Stimulated activated CD4-positive, alpha-beta T cell treated with anti-CD3 and anti-CD28 coated beads, Interleukin-4, amount 100 ng/mL, for 48 hours (primary cell): ENCODE results near the gene TTLL5.
"Not testable (repeated sequence)": the region's sequence is repeated elsewhere in the genome, so short reads cannot be mapped to it uniquely, and the experiment has no call there.

Source experiments
- DNase-seq, 2 donors: peaks; one replicate each; pipeline ENCODE4 v3.0.0-alpha.2; 2020; ENCODE audit warnings: low read depth in 2 of 2

TTLL5 gene

DNA sequence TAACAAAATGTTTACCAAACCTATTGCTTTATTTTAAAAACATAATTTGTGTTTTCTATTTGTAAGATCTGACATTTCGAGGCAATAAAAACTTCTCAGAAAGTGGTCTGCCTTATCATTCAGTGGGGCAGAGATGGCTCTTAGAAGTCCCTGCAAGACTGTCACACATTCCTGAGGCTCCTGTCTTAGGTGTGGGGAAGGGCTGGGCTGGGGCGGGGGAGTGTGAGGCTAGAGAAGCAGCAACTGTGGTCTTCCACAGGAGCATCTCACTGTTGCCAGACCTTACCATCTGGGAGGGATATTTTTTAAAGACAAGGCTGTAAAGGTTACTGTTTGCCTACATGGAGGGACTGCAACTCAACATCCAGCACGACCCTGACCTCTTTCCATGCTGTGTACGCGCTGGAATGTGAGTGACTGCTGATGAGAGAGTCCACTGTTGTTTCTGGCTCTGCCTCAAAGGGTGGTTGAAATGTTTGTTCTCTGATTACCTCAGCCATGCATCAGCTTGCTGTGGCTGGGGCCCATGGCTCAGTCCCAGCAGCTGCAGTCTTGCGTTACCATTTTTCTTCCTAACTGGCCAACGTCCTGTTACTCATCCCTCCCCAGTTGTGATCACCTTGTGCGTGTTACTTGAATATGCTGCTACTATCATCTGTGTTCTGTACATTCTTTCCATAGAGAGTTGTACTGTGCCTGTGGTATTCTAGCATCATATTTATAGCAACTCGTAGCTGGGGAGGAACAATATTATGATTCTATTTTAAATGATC is 12.8 kb upstream of the TTLL5 start:
- no peak for DNase-seq

DNA sequence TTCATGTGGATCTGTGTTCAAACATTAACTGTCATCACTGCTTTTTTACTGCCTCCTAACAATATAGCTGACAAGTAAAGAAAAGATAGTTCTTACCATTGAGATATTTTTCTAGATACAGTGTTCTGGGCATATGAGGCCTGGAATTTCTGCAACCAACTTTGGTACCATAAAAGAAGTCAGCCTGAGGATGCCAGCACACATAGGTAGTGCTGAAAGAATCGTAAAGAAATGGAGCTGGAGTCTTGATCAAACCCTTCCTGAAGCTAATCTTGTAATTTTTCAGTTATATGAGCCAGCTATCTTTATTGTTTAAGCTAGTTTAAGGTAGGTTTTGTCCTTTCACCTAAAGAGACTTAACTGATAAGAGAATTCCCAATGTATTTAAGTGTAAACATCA is 11.7 kb upstream of the TTLL5 start:
- DNase-seq, result no peak

DNA sequence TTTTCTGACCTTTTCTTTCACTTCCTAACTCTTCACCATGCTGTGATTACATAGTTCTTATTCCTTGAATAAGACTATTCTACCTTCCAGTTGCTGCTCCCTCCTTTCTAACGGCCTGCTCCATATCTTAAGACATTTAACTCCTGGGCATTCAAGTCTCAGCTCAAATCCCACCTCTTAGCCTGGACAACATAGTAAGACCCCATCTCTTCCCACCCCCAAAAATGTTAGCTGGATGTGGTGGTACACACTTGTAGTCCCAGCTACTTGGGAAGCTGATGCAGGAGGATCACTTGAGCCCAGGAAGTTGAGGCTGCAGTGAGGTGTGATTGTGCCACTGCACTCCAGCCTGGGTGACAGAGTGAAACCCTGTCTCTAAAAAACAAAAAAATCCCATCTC is 11.3 kb upstream of the TTLL5 start:
- no peak for DNase-seq

DNA sequence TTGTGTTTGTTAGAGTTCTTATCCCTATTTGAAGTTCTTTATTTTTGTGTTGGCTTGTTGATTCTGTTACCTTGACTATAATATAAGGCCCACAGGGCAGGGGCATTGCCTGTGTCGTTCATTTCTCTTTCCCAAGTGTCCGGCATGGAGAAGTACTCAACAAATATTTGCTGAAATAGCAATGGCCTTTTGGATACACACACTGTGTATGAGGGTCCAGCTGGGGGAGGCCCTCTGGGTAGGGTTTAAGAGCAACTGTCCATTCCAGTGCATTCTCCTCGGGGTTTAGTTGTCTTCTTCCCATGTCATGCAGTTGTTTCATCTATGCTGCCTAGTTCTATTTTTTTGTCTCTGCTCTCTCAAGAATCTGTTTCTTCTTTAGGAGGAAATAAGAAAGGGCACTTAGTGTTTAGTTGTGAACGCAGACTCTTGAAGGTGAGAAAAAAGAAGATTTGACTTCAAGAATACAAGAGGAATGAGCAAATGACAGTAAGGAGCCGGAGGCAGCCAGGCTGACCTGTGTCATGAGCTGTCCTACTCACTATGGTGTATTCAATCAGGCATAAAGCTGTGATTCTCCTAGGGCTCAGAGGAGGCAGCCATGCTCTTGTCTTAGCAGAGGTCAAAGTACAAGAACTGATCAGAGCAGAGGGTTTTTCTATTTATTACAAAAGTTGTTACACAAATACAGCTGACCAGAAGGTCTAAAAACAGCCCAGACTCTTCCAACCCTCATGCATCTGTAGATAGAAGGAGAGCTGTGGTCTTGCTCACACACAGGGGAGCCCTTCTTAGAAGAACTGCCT is 10.6 kb upstream of the TTLL5 start:
- DNase-seq, result no peak

DNA sequence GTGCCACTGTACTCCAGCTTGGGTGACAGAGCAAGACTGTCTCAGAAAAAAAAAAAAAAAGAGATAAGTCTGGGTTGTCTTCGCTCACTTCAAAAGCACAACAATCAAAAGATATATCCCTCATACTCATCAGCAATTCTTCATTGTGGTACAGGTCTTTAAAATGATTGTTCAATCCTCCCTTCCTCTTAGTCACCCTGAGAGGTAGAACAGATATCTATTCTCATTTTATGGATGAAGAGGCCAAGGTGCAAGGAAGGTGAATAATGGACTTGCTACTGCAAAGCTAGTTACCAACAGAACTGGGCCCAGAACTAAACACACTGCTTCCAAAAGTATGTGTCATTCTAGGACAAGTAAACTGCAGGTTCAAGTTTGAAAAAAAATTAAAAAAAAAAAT is 7.5 kb upstream of the TTLL5 start:
- DNase-seq, result no peak

DNA sequence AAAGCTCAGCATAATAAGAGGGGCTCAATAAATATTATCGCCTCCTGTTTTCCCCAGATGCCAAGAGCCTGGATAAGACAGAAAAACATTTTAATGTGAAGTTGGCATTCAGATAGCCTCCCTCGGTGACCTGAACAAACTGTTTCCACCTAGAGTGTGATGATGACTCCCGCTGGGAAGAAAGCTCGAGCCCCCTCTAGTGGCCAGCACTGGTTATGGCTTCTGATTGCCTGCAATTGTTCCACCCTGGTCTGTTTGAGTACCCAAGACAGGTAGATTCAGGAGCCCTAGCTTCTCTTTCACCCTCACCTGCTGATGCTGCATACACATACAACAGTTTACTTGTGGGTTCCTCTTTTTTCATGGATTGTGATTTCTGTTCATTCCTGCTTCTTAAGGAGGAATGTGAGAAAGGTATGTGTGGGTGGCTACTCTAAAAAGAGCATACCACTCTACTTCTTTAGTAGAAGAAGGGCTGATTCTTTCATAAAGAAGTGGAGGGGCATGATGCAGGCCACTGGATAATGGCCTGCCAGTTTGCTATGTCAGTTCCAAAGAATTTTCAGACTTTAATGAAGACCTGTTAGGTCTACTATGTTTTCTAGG is 6.8 kb upstream of the TTLL5 start:
- DNase-seq, result peak; percentile 71 to 78

DNA sequence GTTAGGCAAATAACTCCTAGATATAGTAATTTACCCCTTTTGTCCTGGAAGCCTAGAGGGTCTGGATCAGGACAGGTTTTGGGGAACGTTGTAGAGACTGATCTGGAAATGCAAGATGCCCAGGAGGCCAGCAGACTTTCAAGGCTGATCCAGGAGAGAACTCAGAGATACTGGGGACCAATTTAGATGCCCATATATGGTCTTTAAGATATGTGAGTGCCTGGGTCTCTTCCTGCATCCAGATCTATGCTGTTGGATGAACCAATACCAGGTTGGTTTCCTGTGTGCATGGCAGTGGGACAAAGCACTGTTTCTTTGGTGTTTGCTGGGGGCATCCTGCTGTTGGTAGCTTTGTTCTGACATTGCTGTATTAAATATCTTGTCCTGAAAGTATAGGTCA is 5.8 kb upstream of the TTLL5 start:
- DNase-seq, result no peak

DNA sequence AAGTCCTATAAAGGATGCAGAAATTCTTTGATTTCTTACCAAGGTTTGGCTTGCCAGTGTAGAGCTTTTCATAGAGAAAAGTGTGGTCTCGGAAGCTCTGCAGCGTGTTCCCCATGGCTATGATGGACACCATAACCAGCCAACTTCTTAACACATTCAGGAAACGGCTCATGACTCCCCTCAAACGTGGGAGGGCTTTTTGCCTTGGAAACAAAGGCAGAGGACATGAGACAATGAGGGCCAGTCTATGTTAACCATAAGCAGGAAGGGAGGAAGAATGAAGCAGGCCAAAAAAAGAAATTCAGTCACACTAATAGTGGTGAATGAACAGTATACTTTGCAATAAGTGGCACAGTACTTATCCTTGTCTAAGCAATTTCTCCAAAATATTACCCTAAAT is 3.7 kb upstream of the TTLL5 start:
- no peak for DNase-seq

DNA sequence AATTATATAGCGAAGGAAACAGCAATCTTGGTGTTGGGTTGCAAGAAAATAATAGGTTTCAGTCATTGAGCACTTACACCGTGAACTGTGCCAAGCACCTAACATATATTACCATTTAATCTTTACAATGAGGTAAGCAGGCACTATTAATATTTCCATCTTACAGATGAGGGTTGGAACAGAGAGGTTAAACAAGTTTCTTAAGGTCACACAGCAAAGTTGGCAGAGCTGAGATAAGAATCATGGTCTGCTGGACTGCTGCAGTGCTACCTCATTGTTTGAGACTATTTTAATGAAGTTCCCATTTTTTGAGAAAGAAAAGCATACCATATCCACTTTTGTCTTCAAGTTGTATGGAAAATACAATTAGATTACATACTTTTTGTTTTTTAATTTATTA is 2.1 kb upstream of the TTLL5 start:
- DNase-seq, result no peak

DNA sequence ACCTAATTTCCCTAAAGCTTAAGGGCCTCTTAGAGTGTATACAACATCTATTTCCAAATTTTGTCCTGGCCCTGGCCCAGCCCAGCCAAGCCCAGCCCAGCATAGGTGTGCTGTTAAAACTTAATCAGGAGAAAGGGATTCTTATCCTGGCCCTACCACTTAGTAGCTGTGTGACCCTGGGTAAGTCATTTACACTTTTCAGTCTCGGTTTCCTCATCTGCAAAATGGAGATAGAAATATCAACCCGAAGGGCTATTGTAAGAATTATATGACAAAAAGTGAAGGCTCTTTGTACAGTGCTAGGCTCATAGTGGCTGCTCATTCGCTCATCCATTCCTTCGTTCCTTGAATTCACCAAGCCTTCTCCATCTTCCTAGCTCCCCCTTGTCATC is 812 bp upstream of the TTLL5 start:
- DNase-seq, result no peak

DNA sequence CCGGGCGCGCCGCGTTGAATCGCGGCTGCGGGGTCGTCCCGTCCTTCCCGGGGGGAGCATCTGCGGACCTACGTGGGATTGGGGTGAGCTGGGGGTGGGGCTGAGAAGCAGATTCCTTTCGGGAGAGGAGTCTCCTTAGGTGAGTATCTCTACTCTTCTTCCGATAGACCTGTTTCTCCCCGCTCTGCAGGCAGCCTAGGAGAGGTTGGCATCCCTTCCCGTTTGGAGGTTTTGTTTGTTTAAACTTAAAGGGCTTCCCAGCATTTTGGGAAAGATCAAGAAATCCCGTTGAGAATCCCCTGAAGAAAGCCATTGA is 411 bp downstream of the TTLL5 start:
- no peak for DNase-seq

DNA sequence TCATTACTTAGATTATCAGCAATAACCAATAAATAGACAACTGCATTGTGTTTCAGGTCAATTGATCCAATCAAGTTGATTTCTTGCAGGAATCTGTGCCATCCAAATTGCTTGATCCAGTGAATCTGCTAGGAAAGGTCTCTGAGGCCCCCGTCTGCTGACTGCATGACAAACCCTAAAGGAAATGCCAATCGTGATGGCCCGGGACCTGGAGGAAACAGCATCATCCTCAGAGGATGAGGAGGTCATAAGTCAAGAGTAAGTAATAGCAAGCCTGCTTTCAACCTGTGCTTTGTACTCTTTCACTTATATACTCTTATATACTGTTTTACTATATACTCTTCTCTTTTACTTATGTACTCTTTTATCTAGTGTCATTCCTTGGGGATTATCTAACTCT is 1.9 kb downstream of the TTLL5 start:
- DNase-seq, result no peak

DNA sequence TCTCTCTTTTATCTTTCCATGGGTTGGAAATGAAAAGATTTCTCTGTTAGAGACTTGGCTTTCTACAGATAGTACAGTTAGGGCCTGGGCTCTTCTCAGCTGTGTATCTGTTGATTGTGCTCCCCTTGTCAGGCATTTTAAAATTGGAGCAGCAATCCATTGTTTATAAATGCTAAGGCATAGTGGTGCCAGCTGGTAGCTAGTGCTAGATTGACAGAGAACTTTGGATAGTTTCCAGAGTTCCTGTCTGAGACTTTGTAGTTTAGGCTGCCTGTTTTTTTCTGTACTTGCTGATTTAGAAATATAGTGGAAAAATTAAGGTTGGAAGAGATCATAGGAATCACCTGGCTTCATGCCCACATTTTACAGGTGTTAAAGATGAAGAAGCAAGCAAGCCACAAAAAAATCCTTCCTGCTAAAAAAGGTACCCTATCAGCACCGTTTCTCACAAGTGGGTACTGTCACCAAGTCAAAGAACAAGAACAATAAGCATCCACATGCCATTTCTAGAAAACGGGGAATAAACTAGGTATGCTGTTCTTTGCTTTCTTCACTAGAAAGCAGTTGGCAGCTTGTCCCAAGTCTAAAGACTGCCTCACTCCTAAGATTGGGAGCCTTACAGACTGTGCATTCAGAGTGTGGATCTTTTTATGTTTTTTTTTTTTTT is 6.2 kb downstream of the TTLL5 start:
- no peak for DNase-seq

DNA sequence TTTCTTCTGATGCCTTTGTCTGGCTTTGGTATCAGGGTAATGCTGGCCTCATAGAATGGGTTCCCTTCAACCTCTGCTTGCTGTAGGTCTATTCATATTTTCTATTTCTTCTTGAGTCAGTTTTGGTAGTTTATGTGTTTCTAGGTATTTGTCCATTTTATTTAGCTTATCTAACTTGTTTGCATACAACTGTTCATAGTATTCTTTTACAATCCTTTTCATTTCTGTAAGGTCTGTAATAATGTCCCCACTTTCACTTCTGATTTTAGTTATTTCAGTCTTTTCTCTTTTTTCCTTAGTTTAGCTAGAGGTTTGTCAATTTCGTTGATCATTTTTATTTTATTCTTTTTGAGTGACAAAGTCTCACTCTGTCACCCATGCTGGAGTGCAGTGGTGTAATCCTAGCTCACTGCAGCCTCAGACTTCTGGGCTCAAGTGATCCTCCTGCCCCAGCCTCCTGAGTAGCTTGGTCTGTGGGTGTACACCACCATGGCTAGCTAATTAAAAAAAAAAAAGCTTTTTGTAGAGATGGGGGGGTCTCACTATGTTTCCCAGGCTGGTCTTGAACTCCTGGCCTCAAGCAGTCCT is 11.7 kb downstream of the TTLL5 start:
- no peak for DNase-seq

DNA sequence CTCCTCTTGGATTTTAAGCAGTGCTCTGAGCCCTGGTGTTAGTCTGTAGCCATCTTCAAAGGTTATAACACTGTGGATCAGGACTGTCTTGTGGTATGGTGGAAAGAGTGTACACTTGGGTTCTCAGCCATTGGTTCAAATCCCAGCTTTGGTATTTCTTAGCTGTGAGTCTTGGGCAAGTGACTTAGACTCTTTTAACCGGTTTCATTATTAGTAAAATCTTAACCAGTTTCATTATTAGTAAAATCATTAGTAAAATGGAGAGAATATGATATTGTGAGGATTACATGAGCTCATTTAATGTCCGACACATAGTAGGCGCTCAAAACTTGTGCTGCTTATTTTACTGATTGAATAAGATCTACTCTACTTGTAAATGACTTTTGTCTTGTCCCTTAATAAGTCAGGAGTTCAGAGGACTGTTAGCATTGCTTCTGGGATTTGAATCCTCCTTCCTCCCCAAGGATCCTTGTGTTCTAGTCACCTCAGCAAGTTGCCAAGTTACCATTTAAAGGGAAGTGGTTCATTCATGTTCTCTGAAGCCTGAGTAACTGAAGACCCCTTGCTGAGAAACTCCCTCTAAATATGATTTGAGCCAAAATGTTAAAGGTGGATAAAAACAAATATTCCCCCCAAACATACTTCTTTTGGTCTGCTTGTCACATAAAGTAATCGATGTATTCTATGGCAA is 12.4 kb downstream of the TTLL5 start:
- no peak for DNase-seq

DNA sequence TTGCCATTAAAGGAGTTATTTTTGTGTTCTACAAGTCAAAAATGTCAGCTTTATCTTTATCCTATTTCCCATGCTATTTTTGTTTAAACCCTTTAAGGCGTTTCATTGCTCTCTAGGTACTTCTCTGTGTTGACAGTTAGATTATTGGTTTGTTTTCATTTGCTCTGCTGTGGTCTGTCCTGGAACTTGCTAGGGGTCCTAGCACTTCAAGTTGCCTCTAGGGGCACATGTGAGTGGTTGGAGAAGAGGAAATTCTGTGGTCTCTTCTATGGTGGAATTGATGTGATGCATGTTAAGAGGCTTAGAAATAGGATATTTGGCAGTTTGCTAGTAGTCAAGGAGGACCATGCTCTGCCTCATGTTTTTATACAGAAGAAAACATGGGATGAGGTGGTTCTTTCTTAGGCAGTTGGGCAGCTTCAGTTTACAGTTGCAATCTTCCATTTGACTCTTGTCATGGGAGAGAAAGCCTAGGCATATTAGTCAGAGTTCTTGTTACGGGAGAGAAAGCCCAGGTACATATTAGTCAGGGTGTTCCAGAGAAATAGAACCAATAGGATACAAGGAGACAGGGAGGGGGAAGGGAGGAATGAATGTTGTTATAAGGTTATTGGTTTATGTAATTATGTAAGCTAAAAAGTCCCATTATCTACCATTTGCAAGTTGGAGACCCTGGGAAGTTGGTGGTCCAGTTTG is 14.4 kb downstream of the TTLL5 start:
- DNase-seq, result no peak

DNA sequence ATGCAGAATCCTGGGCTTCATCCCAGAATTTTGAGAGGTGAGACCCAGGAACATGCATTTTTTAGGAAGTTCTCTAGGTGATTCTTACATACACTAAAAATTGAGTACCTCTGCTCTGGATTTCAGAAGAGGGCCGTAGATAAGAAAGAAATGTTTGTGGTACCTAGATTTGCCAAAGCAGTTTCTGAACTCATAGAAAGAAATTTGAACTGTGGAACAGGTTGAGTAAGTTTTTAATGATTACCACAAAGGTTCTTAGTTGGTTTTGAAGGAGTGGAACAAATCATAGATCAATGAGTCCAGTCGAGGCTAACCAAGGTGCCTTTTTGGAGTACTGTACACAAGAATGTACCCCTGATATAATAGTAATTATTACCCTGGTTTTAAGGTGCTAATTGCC is 24.9 kb downstream of the TTLL5 start:
- no peak for DNase-seq

DNA sequence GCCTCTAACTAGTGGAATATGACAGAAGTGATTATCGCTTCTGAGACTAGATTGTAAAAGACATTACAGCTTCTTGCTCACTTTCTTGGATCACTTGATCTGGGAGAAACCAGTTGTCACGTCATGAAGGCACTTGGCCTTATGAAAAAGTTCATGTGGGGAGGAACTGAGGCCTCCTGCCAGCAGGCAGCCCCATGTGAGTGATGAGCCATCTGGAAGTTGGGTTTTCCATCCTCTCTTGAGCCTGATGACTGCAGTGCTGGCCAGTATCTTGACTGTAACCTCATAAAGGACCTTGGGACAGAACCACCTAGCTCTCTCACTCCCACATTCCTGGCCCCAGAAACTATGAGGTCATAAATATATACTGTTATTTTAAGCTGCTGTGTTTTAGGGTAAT is 28.0 kb downstream of the TTLL5 start:
- no peak for DNase-seq

DNA sequence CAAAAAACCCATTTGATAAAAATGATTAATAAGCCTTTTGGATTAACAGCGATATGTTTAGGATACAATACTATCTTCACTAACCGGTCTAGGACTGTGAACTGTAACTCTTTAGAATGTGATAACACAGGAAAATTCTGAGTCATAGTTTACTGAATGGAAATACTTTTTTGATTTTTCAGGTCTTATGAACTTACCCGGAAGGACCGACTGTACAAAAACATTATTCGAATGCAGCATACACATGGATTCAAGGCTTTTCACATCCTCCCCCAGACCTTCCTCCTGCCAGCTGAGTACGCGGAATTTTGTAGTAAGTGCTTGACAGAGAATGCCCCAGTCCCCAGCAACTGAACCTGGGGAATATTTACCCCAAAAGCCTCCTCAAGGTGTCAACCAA is 29.0 kb downstream of the TTLL5 start:
- no peak for DNase-seq

DNA sequence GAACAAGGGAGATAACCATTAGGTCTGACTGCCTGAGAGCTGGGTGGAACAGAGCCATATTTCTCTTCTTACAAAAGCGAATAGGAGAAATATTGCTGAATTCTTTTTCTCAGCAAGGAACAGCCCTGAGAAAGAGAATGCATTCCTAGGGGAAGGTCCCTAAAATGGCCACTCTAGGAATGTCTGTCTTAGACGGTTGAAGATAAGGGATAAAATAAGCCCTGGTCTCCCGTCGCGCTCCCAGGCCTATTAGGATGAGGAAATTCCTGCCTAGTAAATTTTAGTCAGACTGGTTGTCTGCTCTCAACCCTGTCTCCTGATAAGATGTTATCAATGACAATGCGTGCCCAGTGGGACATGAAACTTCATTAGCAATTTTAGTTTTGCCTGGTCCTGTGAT is 34.0 kb downstream of the TTLL5 start:
- not testable (repeated sequence) for DNase-seq

DNA sequence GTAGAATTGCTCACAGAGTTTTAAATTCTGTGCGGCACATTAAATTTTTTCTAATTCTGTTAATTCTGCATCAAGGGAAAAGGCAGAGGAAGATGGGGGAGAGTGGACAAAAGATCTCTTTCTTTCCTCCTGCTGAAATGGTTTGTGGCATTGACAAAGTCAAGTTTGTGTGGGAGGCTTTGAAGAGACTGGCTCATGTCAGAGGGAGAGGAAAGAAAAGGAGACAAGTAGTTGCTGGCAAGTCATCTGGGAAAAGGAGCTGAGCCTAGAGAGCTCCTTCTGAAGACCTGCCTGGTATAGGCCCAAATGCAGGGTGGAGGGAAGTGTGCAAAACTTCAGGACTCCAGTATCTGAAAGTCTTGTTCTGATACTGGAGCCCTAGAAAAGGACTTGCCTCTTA is 36.3 kb downstream of the TTLL5 start:
- DNase-seq, result no peak
